ENCODE data around the gene CD300H. TPM values are rescaled to one million over a fixed set of nuclear protein-coding genes. Genes with fewer than 3 reads are reported as not detected.

CD300H gene
- total RNA-seq, 1 donor from 2014 or later: not detected

DNA sequence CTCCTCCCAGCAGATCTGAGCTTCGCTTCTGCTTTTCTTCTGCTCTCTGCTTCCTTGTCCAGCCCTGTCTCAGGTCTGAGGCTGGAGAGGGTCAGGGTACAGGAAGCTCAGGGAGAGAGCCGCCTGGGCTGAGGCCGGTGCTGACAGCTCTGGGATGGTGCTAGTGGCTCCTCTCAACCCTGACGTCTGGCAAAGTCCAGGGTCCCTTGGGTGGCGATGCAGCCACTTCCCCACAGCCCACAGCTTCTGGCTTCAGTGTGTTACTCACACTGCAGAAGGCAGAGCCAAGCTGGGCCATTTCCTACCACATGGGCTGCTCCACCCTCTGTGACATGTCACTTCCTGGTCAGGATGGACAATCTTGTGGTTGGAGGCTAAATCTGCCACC lies 21.5 kb downstream of the CD300H start, which contains the start of gene CD300C:
Gene CD300C (minus strand): TSS at position 273 of the 388 bp plus-strand sequence. CDS start 333 bp downstream, outside the sequence.
- DNase-seq (ENCODE audit: low read depth): no peak
- H3K4me3 ChIP-seq (ENCODE audit: low read depth, low read length): no peak within 1 kb of the TSS
- no peaks in the 10 kb centered on the region for H3K27me3 ChIP-seq (ENCODE audit: control insufficient read depth, insufficient read depth, low read length)
- TF ChIP-seq, protein P1, sequence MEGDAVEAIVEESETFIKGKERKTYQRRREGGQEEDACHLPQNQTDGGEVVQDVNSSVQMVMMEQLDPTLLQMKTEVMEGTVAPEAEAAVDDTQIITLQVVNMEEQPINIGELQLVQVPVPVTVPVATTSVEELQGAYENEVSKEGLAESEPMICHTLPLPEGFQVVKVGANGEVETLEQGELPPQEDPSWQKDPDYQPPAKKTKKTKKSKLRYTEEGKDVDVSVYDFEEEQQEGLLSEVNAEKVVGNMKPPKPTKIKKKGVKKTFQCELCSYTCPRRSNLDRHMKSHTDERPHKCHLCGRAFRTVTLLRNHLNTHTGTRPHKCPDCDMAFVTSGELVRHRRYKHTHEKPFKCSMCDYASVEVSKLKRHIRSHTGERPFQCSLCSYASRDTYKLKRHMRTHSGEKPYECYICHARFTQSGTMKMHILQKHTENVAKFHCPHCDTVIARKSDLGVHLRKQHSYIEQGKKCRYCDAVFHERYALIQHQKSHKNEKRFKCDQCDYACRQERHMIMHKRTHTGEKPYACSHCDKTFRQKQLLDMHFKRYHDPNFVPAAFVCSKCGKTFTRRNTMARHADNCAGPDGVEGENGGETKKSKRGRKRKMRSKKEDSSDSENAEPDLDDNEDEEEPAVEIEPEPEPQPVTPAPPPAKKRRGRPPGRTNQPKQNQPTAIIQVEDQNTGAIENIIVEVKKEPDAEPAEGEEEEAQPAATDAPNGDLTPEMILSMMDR (IDR thresholded peaks at IDR 0.05; ENCODE audit: insufficient read depth, low read length, poor library complexity, severe bottlenecking): no peak
- H3K36me3 ChIP-seq (ENCODE audit: control insufficient read depth, insufficient read depth, low read length): no peaks in the 10 kb centered on the region

DNA sequence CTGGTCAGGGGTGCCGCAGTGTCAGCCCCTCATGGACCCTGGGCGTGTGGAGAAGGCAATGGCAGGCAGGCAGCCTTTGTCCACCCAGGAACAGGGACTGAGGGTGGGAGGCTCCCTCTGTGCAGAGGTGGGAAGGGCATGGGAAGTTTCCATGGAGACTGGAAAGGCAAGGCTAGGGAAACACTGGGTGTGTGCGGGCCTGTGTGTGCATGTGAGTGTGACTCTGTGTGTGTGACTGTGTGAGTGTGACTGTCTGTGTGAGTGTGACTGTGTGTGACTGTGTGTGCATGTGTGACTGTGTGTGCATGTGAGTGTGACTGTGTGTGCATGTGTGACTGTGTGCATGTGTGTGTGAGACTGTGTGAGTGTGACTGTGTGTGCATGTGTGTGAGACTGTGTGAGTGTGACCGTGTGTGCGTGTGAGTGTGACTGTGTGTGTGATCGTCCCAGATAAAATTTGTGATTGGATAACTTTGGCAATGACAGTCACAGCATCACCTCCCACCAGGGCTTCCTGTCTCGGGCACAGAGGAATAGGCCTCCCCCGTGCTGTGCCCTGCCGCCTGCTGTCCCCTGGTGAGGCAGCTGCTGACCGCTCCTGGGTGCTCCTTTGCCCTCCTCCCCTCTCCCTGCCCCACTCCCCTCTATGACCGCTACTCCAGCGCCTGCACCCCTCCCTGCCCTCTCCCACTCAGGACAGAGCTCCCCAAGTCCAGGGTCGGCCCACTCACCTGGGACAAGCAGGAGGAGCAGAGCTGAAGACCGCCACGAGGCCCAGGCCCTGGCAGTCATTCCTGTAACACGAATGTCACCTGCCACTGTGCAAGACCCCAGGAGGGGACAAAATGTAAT lies 22.1 kb downstream of the CD300H start:
- H3K4me3 ChIP-seq (ENCODE audit: low read depth, low read length): no peak overlapping the region
- TF ChIP-seq, protein P1 (IDR thresholded peaks at IDR 0.05; ENCODE audit: insufficient read depth, low read length, poor library complexity, severe bottlenecking): no peak
- no peaks in the 10 kb centered on the region for H3K36me3 ChIP-seq (ENCODE audit: control insufficient read depth, insufficient read depth, low read length)
- no peaks in the 10 kb centered on the region for H3K27me3 ChIP-seq (ENCODE audit: control insufficient read depth, insufficient read depth, low read length)
- DNase-seq (ENCODE audit: low read depth): no peak

DNA sequence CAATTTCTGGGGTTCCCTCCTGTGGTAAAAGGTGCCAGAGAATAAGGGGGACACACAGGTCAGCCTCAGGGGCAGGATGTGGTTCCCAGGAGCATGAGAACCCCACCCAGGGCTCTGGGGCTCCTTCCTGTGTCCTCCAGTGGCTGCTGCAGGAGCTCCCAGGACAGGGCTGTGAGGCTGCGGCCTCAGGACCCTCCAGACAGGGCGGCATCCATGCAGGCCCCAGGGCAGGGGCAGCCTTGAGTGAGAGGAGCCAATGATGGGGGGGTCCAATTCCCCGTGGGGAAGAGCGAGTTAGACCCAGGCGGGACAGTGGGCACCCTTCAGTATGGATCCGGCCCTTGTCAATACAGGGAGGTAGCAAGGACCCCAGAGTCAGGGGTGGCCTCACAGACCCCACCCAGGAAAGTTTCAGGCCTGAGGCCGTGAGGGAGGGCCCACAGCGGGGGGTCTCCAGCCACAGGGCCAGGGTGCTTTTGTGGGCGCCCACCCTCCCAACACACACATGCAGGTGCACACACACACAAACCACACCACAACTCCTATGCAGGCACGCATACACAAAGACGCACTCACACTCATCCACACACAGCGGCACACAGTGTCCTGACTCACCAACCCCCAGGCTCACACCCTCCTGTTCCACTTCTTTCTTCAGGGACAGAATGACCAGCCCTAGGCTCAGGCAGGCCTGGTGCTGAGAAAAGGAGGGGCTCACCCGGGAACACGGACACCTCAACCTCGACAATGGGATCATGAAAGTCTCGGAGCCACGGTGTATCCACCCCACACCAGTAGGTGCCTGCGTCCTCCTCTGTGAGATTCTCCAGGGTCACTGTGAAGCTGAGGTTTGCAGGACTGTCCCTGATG lies 23.2 kb downstream of the CD300H start:
- no peaks in the 10 kb centered on the region for H3K36me3 ChIP-seq (ENCODE audit: control insufficient read depth, insufficient read depth, low read length)
- DNase-seq (ENCODE audit: low read depth): no peak
- no peak overlapping the region for H3K4me3 ChIP-seq (ENCODE audit: low read depth, low read length)
- no peaks in the 10 kb centered on the region for H3K27me3 ChIP-seq (ENCODE audit: control insufficient read depth, insufficient read depth, low read length)
- TF ChIP-seq, protein P1 (IDR thresholded peaks at IDR 0.05; ENCODE audit: insufficient read depth, low read length, poor library complexity, severe bottlenecking): no peak

DNA sequence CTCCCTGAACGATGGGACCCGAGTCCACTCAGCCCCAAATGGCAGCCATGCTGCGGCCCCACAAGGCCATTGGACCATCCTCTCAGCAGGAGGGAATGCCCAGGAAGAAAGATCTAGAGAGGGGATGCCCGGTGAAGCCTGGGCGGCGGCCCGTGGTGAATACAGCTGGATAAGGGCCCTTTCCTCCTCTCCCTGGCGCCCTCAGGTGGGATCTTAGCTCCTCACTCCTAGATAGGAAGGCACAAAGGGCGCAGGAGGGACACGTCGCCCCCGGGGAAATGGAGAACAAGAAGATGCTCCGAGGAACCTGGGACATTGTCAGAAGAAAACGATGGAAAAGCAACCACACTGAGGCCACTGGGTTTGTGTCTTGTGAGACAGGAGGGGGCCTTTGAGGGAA lies 23.9 kb downstream of the CD300H start:
- Histone ChIP-seq H3K36me3 (ENCODE audit: control insufficient read depth, insufficient read depth, low read length) (no peaks in the 10 kb centered on the region), H3K27me3 (ENCODE audit: control insufficient read depth, insufficient read depth, low read length) (no peaks in the 10 kb centered on the region), H3K4me3 (ENCODE audit: low read depth, low read length) (no peak overlapping the region)
- TF ChIP-seq, protein P1 (IDR thresholded peaks at IDR 0.05; ENCODE audit: insufficient read depth, low read length, poor library complexity, severe bottlenecking): no peak
- DNase-seq (ENCODE audit: low read depth): no peak

DNA sequence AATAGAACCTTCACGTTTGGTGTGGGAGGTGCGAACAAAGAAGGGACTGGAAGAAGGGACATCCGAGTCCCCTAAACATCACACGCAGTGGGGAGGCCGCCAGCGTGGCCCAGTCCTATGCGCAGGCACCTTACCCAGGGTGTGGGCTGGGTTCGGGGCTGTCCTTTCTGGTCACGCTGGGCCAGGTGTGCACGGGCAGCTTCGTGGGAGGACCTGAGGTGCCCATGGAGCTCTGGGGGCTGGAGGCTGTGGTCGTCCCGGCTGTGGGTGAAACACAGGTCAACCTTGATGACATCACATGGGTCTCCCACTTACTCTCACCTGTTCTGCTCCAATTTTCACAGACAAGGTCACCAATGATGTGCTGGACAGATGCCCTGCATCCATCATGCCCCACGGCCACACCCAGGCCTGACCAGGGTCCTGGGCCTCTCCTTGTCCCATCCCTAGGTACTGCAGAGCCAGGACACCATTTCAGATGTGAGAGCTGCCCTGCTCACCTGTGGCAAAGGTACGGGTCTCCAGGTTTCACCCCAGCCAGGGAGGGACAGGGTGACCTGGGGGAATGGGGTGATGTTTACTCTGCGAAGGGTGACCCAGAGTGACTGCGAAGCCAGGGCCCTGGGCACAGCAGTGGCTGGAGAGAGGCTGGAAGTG lies 24.5 kb downstream of the CD300H start:
- Histone ChIP-seq H3K36me3 (ENCODE audit: control insufficient read depth, insufficient read depth, low read length) (no peaks in the 10 kb centered on the region), H3K27me3 (ENCODE audit: control insufficient read depth, insufficient read depth, low read length) (no peaks in the 10 kb centered on the region), H3K4me3 (ENCODE audit: low read depth, low read length) (no peak overlapping the region)
- no peak for DNase-seq (ENCODE audit: low read depth)
- TF ChIP-seq, protein P1 (IDR thresholded peaks at IDR 0.05; ENCODE audit: insufficient read depth, low read length, poor library complexity, severe bottlenecking): no peak
